Measurements from ENCODE around the gene PAFAH1B1. TPM values are rescaled to one million over a fixed set of nuclear protein-coding genes. Genes with fewer than 3 reads are reported as not detected.

PAFAH1B1 gene

Small RNA genes within 50 kb of the gene (microRNA-seq; reads per million reads assigned to microRNA genes)
- not detected for gene MIR6776
